Coronary artery (tissue), 2 donors: ENCODE results near the gene CHMP4A.
A peak's percentile ranks its signal among the peaks of the same experiment; 100 is the strongest.
"Not testable (repeated sequence)": the region's sequence is repeated elsewhere in the genome, so short reads cannot be mapped to it uniquely, and the experiment has no call there.

ENCODE experiments used
- DNase-seq: peaks from one replicate; pipeline ENCODE4 v3.0.0-alpha.2; 2017; ENCODE audit warnings: low spot score
- H3K27ac ChIP-seq, 2 donors: fragments of 200-600 bp; sonication (generic); one replicate each; pipeline ENCODE4 v1.5.1; 2016 to 2019
- H3K4me3 ChIP-seq: fragments of 200-600 bp; sonication (generic); 2 replicates; pipeline ENCODE4 v1.5.1; 2016; ENCODE audit warnings: mild to moderate bottlenecking, moderate library complexity
- TF ChIP-seq, protein P1 (sequence below): fragments of 200-600 bp; sonication (generic); IDR thresholded peaks from one replicate; pipeline ENCODE4 v1.5.1; 2019; ENCODE audit warnings: antibody characterized with exemption

Gene CHMP4A

DNA sequence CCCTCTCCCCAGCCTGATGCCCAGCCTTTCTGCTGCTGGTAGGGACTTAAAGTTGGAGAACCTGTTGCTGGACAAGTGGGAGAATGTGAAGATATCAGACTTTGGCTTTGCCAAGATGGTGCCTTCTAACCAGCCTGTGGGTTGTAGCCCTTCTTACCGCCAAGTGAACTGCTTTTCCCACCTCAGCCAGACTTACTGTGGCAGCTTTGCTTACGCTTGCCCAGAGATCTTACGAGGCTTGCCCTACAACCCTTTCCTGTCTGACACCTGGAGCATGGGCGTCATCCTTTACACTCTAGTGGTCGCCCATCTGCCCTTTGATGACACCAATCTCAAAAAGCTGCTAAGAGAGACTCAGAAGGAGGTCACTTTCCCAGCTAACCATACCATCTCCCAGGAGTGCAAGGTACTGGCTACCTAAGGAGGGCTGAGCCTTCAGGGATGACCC is 6.2 kb downstream of the CHMP4A start:
- TF ChIP-seq, protein P1, sequence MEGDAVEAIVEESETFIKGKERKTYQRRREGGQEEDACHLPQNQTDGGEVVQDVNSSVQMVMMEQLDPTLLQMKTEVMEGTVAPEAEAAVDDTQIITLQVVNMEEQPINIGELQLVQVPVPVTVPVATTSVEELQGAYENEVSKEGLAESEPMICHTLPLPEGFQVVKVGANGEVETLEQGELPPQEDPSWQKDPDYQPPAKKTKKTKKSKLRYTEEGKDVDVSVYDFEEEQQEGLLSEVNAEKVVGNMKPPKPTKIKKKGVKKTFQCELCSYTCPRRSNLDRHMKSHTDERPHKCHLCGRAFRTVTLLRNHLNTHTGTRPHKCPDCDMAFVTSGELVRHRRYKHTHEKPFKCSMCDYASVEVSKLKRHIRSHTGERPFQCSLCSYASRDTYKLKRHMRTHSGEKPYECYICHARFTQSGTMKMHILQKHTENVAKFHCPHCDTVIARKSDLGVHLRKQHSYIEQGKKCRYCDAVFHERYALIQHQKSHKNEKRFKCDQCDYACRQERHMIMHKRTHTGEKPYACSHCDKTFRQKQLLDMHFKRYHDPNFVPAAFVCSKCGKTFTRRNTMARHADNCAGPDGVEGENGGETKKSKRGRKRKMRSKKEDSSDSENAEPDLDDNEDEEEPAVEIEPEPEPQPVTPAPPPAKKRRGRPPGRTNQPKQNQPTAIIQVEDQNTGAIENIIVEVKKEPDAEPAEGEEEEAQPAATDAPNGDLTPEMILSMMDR = no peak
- Histone ChIP-seq H3K4me3 (no peak overlapping the region), H3K27ac (no peak overlapping the region)
- DNase-seq = peak; percentile 22

DNA sequence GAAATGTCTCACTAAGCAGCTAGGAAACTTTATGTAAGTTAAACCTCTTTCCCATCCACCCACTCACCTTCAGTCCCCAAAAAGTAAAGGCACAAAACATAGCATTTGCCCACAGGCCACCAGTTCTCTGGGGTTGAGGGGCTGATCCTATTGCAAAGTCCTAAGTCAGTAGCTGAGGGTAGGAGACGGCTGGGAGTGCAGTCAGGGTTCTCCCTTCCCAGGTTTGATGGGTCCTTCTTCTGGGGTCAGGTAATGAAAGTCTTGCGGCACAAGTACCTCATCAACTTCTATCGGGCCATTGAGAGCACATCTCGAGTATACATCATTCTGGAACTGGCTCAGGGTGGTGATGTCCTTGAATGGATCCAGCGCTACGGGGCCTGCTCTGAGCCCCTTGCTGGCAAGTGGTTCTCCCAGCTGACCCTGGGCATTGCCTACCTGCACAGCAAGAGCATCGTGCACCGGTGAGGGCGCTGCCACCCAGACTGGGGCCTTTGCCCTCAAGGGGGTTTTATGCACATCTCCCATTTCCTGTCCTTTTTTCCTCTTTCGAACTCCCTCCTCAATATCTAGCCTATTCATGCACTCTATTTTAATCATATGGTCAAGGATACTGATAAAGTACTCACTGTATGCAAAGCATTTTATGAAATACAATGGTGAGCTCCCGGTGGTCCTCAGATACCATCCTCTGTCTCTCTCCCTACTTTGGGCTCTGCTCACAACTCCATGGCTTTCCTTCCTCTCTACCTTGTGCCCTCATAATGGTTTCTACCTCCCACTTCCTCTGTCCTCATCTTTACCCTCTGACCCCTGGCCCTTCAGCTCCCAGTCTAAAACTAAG is 6.8 kb downstream of the CHMP4A start:
- peak; percentile 60 for DNase-seq
- Histone ChIP-seq H3K27ac (no peak overlapping the region), H3K4me3 (no peak overlapping the region)
- TF ChIP-seq, protein P1 = no peak

DNA sequence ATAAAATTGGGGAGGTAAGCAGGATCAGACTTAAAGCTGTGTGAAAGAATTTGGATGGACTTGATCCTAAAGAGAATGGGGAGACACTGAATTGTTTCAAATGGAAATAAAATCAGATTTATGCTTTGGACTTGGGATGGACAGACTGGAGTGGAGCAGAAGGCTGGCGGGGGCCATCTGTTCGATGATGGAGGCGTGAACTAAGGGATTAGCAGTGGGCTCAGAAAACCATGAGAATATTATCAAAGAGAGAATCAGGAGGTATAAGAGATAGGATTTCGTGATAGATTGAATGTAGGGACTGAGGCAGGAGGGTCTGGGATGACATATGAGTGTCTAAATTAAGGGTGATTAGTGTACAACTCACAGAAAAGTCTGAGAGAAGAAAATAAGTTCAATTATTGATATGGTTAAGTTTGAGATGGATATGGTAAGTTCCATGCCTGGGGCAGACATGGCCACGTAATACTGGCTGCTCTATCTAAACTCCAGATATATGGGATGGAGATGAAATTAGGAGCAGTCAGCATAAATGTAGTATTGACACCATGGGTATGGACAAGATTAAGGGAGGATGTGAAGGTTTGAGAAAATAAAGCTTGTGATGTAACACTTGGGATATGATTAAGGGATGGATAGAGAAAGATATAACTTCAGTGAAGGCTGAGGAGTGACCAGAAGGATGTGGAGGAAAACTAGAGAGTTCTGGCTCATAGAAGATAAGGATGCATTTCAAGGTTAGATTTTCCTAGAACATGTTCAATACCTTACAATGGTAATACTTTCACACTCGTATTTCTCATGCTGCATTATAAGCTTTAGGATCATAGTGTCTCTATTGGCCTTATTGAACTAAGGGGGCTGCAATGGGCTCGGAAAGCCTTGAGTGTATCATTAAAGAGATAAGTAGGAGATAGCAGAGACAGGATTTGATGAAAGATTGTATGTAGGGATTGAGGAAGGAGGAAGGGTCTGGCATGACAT is 8.8 kb downstream of the CHMP4A start:
- Histone ChIP-seq H3K27ac (no peak overlapping the region), H3K4me3 (no peak overlapping the region)
- TF ChIP-seq, protein P1 = no peak
- peak; percentile 12 for DNase-seq

DNA sequence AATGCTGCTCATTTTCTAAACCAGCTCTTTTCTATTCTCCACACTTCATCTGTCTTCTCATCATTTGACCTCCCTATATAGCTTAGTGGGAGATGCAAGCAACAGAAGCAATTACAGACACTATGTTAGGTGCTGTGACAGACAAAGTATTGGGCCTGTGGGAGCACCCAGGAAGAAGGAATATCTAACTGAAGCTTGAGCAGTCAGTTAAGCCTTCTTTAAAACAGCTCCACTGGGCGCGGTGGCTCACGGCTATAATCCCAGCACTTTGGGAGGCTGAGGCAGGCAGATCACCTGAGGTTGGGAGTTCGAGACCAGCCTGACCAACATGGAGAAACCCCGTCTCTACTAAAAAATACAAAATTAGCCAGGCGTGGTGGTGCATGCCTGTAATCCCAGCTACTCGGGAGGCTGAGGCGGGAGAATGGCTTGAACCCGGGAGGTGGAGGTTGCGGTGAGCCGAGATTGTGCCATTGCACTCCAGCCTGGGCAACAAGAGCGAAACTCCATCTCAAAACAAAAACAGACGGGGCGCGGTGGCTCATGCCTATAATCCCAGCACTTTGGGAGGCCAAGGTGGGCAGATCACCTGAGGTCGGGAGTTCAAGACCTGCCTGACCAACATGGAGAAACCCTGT is 9.9 kb downstream of the CHMP4A start:
- peak; percentile 17 for DNase-seq
- H3K4me3 ChIP-seq, H3K27ac ChIP-seq: not testable (repeated sequence)

DNA sequence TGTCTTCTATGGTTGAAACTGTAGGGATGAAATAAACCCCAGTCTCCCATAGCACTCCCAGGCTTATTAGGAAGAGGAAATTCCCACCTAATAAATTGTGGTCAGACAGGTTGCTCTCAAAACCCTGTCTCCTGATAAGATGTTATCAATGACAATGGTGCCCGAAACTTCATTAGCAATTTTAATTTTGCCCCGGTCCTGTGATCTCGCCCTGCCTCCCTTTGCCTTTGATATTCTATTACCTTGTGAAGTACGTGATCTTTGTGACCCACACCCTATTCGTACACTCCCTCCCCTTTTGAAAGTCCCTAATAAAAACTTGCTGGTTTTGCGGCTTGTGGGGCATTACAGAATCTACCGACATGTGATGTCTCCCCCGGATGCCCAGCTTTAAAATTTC is 10.8 kb downstream of the CHMP4A start:
- H3K27ac ChIP-seq, H3K4me3 ChIP-seq: not testable (repeated sequence)
- DNase-seq = peak; percentile 5

DNA sequence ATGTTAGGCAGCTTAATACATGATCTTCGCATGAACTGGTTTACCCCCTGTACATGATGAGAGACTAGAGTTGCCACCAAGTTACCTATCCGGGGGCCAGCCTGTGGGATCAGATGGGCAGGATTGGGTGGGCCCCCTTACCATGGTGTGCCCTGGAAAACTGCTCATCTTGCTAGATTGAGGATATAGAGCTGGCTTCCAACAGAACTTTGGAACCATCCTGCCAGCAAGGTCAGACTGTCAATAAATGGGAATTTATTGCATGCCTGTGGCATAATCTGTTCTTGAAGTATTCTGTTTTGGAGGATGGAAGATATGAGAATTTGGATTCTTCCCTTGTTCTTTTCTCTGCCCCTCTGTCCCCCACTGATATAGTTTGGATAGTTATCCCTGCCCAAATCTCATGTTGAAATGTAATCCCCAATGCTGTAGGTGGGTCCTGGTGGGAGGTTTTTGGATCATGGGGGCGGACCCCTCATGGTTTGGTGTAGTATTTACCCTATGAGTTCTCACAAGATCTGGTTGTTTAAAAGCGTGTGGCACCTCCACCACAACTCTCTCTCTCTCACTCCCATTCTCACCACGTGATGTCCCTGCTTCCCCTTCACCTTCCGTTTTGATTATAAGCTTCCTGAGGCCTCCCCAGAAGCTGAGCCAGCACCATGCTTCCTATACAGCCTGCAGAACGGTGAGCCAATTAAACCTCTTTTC is 14.3 kb downstream of the CHMP4A start:
- Histone ChIP-seq H3K4me3 (no peak overlapping the region), H3K27ac (no peak overlapping the region)
- DNase-seq = no peak
- TF ChIP-seq, protein P1 = no peak

DNA sequence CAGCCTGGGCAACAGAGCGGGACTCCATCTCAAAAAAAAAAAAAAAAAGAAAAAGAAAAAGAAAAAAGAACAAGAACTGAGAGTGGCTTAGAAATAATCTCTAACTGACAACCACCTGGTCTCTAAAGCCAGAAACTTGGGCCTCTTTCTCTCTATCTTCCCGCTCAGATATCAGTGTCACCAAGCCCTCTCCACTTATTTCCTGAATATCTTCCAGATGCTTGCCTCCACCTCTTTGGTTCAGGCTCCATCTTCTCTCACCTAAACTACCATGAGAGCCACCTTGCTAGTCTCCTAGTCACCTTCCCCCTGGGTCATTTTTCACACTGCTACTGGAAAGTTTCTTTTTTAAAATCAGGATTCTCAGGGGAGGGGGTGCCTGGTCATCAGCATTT is 16.2 kb downstream of the CHMP4A start:
- TF ChIP-seq, protein P1 = no peak
- DNase-seq = no peak
- Histone ChIP-seq H3K4me3 (no peak overlapping the region), H3K27ac (no peak overlapping the region)
